HG03280 (cell line): Measurements from ENCODE around the gene OIP5.
A peak's percentile ranks its signal among the peaks of the same experiment; 100 is the strongest.
"Not testable (repeated sequence)": the region's sequence is repeated elsewhere in the genome, so short reads cannot be mapped to it uniquely, and the experiment has no call there.

Source experiments
- ATAC-seq: cut with Tn5 transposase; IDR thresholded peaks from one replicate; pipeline ENCODE4 v1.9.1; 2021; ENCODE audit warnings: mild to moderate bottlenecking, moderate library complexity; ENCODE audit not compliant: unreplicated experiment

The OIP5 gene

DNA sequence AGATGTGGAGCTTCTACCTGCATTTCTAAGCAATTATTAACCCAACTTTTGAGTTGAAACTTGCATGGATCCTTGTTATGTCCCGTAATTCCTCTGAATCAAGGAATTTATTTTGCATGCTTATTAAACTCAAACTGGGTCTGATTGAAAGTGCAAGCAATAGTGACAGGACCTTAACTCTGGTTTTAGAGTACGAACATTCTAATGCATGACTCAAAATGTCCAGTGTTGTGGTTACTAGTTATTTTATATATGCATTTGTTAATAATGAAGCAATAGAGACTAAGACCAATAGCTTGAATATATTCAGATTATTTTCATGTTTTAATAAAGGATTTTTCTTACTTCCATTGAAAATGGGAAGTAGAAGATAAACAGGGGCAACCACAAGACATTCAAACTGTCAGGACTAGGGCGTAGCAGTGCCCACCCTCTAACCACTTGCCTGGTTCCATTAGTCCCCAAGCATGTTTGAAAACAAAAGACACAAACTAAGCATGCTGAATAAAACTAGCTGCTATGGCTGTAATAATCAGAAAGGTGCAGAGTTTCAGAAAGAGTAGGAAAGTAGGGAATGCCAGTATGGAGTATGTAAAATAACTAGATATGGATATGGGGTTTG lies 28.1 kb downstream of the OIP5 start:
- ATAC-seq, result no peak

DNA sequence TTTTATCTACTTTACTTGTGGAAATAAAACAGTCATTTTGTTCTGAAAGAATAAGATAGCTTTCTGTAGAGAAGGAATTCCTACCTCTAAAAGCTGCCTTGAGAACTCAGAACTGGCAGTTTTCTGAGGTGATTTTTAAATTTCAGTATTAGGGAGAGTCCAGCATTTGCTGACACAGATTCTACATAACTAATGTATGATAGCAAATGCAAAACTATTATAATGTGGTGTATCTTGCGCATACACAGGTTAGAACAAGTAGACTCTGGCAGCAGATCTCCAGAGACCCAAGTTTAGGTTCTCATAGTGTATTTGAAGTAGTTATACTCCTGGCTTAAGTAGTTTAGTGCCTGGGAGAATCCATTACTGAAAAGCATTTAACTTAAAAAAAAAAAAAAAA lies 30.8 kb downstream of the OIP5 start:
- no peak for ATAC-seq

DNA sequence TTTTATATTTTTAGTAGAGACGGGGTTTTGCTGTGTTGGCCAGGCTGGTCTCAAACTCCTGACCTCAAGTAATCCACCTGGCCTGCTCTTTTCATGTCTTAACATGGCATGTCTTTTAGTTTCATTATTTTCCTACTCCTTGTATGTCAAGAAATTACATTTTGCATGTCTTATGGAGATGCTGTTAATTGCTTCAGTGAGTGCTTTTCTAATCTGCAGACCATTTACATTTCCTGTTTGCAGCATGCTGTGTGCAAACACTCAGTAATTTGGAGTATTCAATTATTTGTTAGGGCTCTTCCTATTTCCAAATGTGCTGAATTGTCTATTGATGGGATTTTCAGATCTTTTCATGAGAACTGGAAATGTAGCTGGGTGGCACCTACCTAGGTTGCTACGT lies 31.3 kb downstream of the OIP5 start:
- ATAC-seq, result not testable (repeated sequence)

DNA sequence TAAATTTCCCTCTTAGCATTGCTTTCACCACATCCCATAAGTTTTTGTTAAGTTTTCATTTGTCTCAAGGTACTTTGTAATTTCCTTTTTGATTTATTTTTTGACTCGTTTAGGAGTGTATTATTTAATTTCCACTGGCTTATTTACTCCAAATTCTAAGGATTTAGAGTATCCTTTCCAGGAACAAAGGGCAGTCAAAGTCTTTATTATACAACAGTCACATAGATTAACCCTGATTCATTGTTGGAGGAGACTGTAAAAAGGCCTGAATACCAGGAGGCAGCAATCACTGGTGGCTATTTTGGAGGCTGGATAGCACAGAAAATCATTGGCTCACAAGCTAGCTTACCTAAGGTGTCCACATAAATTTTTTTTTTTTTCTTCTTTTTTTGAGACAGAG lies 39.9 kb downstream of the OIP5 start:
- ATAC-seq, result no peak

DNA sequence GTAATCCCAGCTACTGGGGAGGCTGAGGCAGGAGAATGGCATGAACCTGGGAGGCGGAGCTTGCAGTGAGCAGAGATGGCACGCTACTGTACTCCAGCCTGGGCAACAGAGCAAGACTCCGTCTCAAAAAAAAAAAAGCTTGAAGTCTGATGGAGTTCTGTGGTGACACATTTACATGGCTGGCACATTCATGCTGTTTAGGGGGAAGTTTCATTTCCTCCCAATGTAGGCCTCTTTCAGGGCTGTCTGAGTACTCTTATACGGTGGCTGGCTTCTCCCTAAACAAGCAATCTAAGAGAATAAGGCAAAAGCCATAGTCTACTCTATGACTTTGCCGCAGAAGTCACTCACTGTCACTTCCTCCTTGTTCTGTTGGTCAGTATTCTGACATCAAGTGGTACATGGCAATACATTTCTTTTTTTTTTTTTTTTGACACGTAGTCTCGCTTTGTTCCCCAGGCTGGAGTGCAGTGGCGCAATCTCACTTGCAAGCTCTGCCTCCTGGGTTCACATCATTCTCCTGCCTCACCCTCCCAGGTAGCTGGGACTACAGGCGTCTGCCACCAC lies 41.2 kb downstream of the OIP5 start:
- ATAC-seq, result no peak

DNA sequence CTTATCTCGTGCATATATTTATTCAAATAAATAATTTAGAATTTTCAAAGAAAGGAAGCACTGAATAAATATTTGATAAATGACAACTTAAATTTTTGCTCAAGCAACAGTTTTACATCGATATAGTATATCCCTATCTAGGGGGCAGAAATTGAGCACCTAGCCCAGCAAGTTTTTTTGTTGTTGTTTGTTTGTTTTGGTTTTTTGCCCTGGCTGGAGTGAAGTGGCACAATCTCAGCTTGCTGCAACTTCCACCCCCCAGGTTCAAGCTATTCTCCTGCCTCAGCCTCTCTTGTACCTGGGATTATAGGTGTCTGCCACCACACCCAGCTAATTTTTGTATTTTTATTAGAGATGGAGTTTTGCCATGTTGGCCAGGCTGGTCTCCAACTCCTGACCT lies 42.4 kb downstream of the OIP5 start:
- ATAC-seq, result no peak

DNA sequence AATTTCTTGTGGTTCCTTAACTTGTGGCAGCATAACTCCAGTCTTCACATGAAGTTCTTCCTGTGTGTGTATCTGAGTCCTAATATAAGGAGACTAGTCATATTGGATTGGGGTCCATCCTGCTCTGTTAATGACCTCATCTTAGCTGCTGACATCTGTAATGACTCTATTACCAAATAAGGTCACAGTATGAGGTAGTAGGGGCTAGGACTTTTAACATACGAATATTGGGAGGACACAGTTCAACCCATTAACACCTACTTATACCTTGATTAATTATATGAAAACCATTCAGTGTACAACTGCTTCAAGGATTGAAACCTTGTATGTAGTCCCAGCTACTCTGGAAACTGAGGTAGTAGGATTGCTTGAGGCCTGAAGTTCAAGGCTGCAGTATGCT lies 43.9 kb downstream of the OIP5 start:
- no peak for ATAC-seq

DNA sequence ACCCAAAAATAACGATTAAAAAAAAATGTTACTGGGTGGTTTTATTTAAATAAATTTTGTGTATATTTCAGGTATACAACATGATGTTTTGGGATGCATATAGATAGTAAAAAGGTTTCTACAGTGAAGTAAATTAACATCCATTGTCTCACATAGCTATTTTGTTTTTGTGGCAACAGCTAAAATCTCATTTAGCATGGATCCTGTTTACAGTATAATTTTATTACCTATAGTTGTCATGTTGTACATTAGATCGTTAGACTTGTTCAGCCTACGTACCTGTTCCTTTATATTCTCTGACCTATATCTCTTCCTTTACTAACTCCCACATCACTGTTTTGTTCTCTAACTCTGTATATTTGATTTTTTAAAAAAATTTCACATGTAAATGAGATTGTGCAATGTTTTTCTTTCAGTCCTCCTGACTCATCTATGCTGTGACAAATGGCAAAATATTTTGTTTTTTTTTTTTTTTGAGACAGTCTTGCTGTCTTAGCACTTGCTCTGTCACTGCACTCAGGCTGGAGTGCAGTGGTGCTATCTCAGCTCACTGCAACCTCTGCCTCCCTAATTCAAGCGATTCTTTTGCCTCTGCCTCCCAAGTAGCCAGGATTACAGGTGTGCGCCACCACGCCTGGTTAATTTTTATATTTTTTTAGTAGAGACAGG lies 45.6 kb downstream of the OIP5 start:
- no peak for ATAC-seq

DNA sequence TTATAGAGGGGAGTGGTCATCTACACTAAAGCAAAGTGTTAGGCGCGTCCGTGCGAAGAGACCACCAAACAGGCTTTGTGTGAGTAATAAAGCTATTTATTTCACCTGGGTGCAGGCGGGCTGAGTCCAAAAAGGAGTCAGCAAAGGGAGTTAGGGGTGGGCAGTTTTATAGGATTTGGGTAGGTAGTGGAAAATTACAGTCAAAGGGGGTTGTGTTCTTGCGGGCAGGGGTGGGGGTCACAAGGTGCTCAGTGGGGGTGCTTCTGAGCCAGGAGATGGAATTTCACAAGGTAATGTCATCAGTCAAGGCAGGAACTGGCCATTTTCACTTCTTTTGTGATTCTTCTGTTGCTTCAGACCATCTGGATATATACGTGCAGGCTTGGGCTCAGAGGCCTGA lies 47.1 kb downstream of the OIP5 start:
- ATAC-seq, result no peak

DNA sequence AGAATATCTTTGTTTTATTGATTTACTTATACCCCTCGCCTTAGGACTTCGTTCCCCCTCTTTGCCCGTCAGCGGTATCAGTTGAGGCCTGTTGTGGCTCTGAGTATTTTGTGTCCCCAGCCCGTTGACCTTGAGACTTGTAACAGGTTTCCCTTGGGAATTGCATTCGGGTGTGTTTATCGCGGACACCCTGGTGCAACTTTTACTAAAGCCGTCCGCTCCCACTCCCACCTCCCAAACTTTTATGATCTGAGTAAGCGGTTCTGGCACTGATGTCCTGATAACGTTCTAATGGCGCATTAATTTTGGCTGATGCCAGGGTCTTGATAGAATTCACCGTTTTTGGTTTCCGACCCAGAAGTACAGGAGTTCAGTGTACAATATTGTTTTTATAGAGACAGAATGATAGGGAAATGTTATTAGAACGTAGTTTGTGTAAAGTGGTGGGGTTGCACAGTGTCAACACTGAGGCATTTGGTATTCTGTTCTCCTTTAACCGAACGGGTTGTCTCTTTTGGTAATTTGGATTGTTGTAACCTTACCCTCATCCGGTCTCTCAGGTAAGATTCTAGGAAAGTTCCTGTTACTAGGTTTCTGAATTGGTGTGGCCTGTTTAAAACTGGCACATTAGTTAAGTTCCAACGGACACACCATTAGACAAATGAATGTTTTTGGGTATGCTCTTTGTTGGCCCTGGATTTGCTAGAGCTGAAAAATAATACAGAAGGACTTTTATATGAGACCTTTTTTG lies 47.8 kb downstream of the OIP5 start:
- ATAC-seq, result no peak

DNA sequence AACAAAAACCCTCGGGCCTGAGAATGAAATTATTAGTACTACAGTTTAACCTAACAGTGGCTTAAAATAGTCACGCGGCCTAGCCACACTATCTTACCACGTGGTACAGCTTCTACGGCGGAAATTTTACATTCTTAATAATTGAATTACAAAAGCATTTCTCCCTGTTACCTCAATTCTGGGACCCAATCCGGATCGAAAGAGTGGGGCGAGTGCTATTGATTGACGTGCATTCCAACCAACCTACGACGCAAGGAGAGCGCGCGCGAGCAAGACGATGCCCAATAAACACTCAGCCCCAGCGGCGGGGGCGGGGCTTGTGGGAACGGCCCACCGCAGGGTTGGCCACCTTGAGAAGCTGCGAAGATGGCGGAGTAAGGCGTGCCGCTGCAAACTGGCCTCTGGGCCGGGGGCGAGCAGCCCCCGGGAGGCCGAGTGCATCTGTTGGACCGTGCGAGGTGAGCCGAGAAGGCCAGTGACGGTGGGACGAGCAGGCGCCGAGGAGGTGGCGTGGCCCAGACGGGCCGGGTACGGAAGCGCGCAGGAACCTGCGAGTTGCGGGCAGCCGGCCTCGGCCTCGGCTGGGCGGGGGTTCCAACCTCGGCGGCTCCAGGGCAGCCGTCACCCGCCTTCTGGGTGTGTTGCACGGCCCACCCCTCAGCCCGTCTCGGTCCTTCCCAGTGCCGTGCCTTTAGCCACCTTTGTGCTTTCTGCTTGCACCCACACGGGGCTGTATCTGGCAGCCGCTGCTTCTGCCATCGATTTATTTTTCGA lies 48.6 kb downstream of the OIP5 start:
- peak; percentile 96 for ATAC-seq

DNA sequence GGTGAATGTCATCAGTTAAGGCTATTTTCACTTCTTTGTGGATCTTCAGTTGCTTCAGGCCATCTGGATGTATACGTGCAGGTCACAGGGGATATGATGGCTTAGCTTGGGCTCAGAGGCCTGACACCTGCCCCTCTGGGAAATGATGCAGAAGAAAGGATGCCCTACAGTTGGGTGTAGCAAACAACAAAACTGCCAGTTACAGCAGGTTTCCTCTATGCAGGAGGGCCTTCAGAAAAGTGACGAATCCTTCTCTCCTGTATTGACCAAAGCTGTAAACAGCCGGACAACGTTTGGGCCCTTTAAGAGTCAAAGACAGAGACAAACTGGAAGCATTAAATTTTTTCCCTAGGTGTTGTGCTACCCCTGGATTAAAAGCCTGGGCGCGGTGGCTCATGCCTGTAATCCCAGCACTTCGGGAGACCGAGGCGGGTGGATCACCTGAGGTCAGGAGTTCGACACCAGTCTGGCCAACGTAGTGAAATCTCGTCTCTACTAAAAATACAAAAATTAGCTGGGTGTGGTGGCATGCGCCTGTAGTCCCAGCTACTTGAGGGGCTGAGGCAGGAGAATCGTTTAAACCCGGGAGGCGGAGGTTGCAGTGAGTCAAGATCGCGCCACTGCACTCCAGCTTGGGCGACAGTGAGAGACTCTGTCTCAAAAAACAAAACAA lies 49.3 kb downstream of the OIP5 start:
- ATAC-seq, result not testable (repeated sequence)

DNA sequence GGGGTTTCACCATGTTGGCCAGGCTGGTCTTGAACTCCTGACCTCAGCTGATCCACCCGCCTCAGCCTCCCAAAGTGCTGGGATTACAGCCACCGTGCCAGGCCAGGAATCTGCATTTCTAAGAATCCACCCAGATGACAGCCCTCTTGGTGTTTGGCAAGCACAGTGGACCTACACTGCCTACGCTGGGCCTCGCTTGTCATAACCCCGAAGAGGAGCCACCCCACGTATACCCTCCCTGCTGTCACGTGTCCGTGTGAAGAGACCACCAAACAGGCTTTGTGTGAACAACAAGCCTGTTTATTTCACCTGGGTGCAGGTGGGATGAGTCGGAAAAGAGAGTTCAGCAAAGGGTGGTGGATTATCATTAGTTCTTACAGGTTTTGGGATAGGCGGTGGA lies 50.0 kb downstream of the OIP5 start:
- not testable (repeated sequence) for ATAC-seq

DNA sequence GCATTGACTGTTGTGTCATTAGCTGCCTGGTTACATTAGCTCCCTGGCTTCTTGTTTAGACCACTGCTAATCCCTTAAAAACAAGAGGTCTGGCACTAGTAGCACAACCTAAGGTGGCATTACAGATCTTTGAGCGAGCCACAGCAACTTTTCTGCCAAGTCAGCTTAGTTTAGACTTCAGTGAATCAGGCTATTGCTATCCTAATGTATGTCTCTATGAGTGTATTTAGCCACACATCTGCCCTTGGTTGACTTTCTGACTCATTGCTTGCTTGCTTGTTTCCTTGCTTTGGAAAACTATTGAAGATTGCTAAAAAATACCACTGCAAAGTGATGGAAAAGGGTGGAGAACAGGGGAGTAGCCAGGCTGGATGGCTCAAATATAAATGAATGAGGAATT lies 51.2 kb downstream of the OIP5 start:
- no peak for ATAC-seq

DNA sequence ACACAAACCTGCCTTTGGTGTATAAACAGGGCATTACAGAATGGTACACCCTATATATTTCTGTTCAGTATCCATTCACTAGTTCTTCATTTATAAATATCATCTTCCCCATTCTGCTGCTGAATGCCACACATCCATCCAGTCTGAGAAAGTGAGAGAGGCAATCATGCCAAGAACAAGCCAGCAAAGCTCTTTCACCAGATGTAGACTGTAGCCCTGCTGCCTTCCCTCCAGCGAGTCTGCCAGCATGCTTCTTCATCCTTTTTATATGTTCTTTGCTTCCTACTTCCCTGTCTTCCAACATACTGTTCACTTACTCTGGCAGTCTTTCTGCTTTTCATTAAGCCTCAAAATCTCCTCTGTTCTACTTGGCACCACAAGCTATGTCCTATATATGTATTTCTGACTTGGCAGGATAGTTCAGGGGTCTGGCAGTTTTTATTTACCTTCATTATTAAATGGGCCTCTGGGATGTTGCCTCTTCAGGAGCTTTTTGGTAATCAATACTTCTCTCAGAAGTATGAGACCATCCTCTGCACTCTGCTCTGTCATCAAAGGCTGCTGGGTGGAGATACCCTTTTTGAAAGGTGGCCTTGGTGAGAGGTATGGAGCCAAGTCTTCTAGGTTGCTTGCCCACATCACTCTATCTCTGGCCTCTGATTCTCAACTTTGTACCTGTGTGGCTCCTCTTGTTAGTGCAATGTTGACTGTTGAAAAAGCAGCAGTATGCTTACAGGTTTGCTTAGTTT lies 52.7 kb downstream of the OIP5 start:
- no peak for ATAC-seq

DNA sequence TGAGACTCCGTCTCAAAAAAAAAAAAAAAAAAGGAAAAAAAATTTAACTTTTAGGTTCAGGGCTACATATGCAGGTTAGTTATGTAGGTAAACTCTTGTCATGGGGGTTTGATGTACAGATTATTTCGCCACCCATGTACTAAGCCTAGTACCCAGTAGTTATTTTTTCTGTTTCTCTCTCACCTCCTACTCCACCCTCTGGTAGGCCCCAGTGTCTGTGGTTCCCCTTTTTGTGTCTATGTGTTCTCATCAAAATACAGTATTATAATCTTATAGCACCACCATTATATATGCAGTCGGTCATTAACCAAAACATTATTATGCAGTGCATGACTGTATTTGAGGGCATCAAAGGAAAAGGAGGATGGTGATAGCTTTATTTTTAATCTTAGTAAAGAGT lies 54.1 kb downstream of the OIP5 start:
- no peak for ATAC-seq

DNA sequence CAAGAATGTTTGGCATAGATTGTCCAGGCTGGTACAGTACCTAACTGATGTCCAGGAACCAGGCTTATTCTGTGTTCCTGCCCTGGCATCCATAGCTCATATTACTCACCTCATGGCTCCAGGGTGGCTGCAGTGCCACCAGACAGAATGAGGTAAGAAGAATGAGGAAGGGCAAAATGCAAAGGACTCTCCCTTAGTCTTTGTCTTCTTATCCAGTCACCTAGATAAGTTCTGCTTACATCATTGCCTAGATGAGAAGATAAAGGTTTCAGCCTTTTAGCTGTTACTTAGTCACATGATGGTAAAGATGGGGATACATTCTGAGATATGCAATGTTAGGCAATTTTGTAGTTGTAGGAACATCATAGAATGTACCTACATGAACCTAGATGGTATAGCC lies 55.6 kb downstream of the OIP5 start:
- ATAC-seq, result no peak

DNA sequence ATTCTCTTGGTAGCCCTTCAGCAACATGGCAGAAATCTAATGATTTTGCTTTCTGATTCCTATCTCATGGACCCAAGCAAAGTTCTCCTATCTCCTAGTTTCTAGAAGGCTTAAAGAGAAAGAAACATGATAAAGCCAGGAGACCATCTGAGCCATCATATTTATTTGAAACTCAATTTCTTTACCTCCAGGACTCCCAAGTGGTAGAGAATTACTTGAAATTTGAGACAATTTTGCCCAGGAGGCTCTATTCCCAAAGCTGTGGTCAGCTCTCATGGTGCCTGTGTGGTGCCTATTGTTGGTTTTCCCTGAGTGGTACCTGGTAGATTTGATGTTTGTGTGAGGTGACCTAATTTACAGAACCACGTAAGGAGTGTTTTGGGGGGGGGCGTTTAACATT lies 62.5 kb downstream of the OIP5 start:
- no peak for ATAC-seq

DNA sequence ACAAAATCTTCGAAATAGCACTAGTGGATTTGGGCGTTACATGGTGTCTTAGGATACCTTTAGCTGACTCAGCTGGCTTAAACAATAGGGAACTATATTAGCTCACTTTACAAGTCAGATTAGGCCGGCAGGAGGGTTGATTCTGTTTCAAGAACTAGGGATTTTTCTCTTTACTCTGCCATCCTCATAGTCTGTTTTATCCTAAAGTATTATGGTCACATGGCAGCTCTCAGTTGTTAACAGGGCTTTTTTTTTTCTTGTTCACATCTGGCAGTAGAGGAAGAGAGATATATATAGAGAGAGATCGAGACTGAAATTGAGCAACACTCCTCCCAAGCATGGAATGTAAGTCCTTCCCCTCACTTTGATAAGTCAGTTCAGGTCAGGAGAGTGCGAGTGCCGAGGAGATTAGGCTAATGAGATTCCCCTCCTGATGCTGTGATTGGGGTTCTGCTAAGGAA lies 68.5 kb downstream of the OIP5 start:
- ATAC-seq, result no peak

DNA sequence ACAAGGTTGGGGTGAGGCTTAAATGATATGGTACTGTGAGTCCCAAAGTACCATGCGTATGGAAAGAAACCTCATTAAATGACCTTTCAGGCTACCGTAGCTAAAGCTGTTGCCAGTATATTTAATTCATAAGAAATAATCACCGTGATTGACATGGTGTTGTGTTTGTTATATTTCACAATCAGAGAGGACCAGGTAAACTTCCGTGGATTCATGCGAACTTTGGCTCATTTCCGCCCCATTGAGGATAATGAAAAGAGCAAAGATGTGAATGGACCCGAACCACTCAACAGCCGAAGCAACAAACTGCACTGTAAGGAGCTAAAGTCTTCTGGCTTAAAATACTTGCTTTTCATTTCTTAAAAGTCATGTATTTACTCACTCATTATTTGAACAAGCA lies 69.8 kb downstream of the OIP5 start:
- ATAC-seq, result no peak
